Muscle layer of duodenum (tissue), 2 donors: ENCODE measurements around the gene RCOR3.
A peak's percentile ranks its signal among the peaks of the same experiment; 100 is the strongest.

Experiments used
- H3K27ac ChIP-seq: one replicate; pipeline ENCODE4 v1.7.0; 2013; ENCODE audit warnings: mild to moderate bottlenecking, low read length
- H3K27me3 ChIP-seq: one replicate; pipeline ENCODE4 v1.7.0; 2013; ENCODE audit warnings: low read depth, mild to moderate bottlenecking, control low read depth, low read length
- H3K36me3 ChIP-seq, 2 donors: one replicate each; pipeline ENCODE4 v1.7.0; 2013; ENCODE audit warnings: low read length in 2 of 2, control low read depth in 1 of 2, mild to moderate bottlenecking in 1 of 2; ENCODE audit not compliant: insufficient read depth in 2 of 2, control insufficient read depth in 1 of 2
- H3K4me1 ChIP-seq, 2 donors: one replicate each; pipeline ENCODE4 v1.7.0; 2013; ENCODE audit warnings: low read length in 2 of 2, mild to moderate bottlenecking in 2 of 2, control low read depth in 1 of 2, moderate library complexity in 1 of 2; ENCODE audit not compliant: insufficient read depth in 2 of 2, control insufficient read depth in 1 of 2
- H3K4me3 ChIP-seq, 2 donors: one replicate each; pipeline ENCODE4 v1.7.0; 2013; ENCODE audit warnings: low read length in 2 of 2, low read depth in 1 of 2, mild to moderate bottlenecking in 1 of 2
- H3K9me3 ChIP-seq, 2 donors: one replicate each; pipeline ENCODE4 v1.7.0; 2013; ENCODE audit warnings: low read length in 2 of 2, control low read depth in 1 of 2, mild to moderate bottlenecking in 1 of 2; ENCODE audit not compliant: control insufficient read depth in 1 of 2
- donor health status: healthy.

Gene RCOR3

GRCh38 chr1:211326528-211327345 is 67.6 kb downstream of the RCOR3 start, which contains the start of gene TRAF5:
Gene TRAF5, plus strand, starts transcription at chr1:211326833. Its CDS starts 26,407 bp downstream, at chr1:211353240.
- Histone ChIP-seq H3K27ac (peak within 1 kb of the TSS; percentile 80), H3K9me3 (no peaks in the 10 kb centered on the region), H3K36me3 (no peaks in the 10 kb centered on the region), H3K4me1 (peaks cover 3 to 8% of the 10 kb centered on the region in 2 donors), H3K4me3 (peak within 1 kb of the TSS; percentile 68 to 77), H3K27me3 (no peaks in the 10 kb centered on the region)

DNA sequence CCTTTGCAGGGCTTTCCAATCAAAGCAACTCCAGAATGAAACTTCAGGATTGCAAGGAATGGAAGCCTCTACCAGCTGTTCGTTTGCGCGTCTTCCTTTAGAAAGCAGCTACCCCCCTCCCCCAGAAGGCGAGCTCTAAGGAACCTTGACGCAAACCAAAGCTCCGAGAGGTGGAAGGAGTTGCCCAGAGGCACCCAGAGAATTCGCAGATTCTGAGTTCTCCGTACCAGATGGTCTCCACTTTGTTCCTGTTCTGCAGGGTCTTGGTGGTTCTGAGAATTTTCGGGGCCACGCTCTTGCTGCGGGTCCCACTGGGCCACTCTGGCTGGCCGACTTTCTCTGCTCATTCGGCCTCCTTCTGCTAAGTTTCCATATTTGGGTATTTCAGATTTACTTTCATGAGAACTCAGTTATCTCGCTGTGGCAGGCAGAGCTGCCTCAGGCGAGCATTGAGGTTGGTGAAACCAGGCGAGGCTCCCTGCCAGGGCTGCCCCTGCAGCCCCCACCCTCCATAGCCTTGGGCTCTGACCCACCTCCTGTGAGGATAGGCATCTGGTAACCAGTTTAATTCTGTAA is 68.3 kb downstream of the RCOR3 start:
- Histone ChIP-seq H3K4me1 (peaks cover 7 to 12% of the 10 kb centered on the region in 2 donors), H3K9me3 (no peaks in the 10 kb centered on the region), H3K4me3 (peak overlapping the region; percentile 66 to 77), H3K27ac (peak overlapping the region; percentile 56), H3K36me3 (no peaks in the 10 kb centered on the region), H3K27me3 (no peaks in the 10 kb centered on the region)

GRCh38 chr1:211328084-211328694 is 69.0 kb downstream of the RCOR3 start:
- Histone ChIP-seq H3K27me3 (no peaks in the 10 kb centered on the region), H3K4me1 (peaks cover 8 to 12% of the 10 kb centered on the region in 2 donors), H3K4me3 (peak overlapping the region; percentile 66 to 77), H3K36me3 (no peaks in the 10 kb centered on the region), H3K9me3 (no peaks in the 10 kb centered on the region), H3K27ac (peak overlapping the region; percentile 56)

GRCh38 chr1:211328866-211329475 is 69.8 kb downstream of the RCOR3 start:
- Histone ChIP-seq H3K4me1 (peaks cover 8 to 12% of the 10 kb centered on the region in 2 donors), H3K27me3 (no peaks in the 10 kb centered on the region), H3K36me3 (no peaks in the 10 kb centered on the region), H3K27ac (no peak overlapping the region), H3K4me3 (no peak overlapping the region), H3K9me3 (no peaks in the 10 kb centered on the region)

- Histone ChIP-seq H3K9me3 (no peaks in the 10 kb centered on the region), H3K4me1 (peaks cover 8 to 12% of the 10 kb centered on the region in 2 donors), H3K36me3 (no peaks in the 10 kb centered on the region), H3K4me3 (no peak overlapping the region), H3K27me3 (no peaks in the 10 kb centered on the region), H3K27ac (no peak overlapping the region)
Observed at GRCh38 chr1:211329764-211330201, 70.6 kb downstream of the RCOR3 start.

GRCh38 chr1:211330282-211330936 is 71.2 kb downstream of the RCOR3 start:
- no peak overlapping the region for H3K4me3 ChIP-seq
- H3K4me1 ChIP-seq, result peaks cover 9 to 15% of the 10 kb centered on the region in 2 donors
- H3K9me3 ChIP-seq, result no peaks in the 10 kb centered on the region
- H3K27me3 ChIP-seq, result no peaks in the 10 kb centered on the region
- H3K36me3 ChIP-seq, result no peaks in the 10 kb centered on the region
- H3K27ac ChIP-seq, result no peak overlapping the region

- no peak overlapping the region for H3K27ac ChIP-seq
- no peaks in the 10 kb centered on the region for H3K9me3 ChIP-seq
- H3K27me3 ChIP-seq, result no peaks in the 10 kb centered on the region
- H3K4me3 ChIP-seq, result no peak overlapping the region
- H3K4me1 ChIP-seq, result peaks cover 12 to 23% of the 10 kb centered on the region in 2 donors
- no peaks in the 10 kb centered on the region for H3K36me3 ChIP-seq
Observed at GRCh38 chr1:211331011-211331709, 72.0 kb downstream of the RCOR3 start.

GRCh38 chr1:211332036-211332616 is 73.0 kb downstream of the RCOR3 start:
- H3K4me1 ChIP-seq, result peaks cover 10 to 27% of the 10 kb centered on the region in 2 donors
- H3K9me3 ChIP-seq, result no peaks in the 10 kb centered on the region
- H3K36me3 ChIP-seq, result no peaks in the 10 kb centered on the region
- no peak overlapping the region for H3K27ac ChIP-seq
- H3K27me3 ChIP-seq, result no peaks in the 10 kb centered on the region
- no peak overlapping the region for H3K4me3 ChIP-seq

GRCh38 chr1:211332830-211333229 is 73.7 kb downstream of the RCOR3 start:
- Histone ChIP-seq H3K4me1 (peaks cover 10 to 24% of the 10 kb centered on the region in 2 donors), H3K36me3 (no peaks in the 10 kb centered on the region), H3K4me3 (no peak overlapping the region), H3K9me3 (no peaks in the 10 kb centered on the region), H3K27me3 (no peaks in the 10 kb centered on the region), H3K27ac (no peak overlapping the region)

GRCh38 chr1:211333906-211334305 is 74.7 kb downstream of the RCOR3 start:
- H3K27me3 ChIP-seq, result no peaks in the 10 kb centered on the region
- H3K4me1 ChIP-seq, result peaks cover 10 to 19% of the 10 kb centered on the region in 2 donors
- H3K9me3 ChIP-seq, result no peaks in the 10 kb centered on the region
- no peaks in the 10 kb centered on the region for H3K36me3 ChIP-seq
- no peak overlapping the region for H3K27ac ChIP-seq
- H3K4me3 ChIP-seq, result no peak overlapping the region
